GM18873 (cell line): ENCODE data around the gene CCDC7.
"Not testable (repeated sequence)": the region's sequence is repeated elsewhere in the genome, so short reads cannot be mapped to it uniquely, and the experiment has no call there.

Source experiments
- ATAC-seq: cut with Tn5 transposase; IDR thresholded peaks from one replicate; pipeline ENCODE4 v1.9.1; 2021; ENCODE audit warnings: mild to moderate bottlenecking, moderate library complexity, moderate number of reproducible peaks; ENCODE audit not compliant: unreplicated experiment, low FRiP score

The CCDC7 gene

DNA sequence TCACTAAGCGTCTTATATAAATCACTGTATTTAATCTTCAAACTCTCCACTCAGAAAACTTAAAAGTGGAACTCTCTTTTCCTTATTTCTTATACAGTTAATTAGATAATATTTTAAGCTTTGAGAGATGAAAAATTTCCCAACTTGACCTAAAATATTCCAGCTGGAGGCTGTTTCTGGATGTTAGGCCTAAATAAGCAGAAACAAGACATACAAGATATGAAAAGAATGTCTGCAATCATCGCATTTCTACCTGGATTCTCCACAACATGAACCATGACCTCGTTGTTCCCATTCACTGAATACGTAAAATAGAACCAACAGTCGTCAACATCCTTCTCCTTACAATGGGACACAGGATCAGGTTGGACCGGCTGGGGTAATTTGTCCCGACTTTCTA is 464.0 kb downstream of the CCDC7 start:
- ATAC-seq, result not testable (repeated sequence)

DNA sequence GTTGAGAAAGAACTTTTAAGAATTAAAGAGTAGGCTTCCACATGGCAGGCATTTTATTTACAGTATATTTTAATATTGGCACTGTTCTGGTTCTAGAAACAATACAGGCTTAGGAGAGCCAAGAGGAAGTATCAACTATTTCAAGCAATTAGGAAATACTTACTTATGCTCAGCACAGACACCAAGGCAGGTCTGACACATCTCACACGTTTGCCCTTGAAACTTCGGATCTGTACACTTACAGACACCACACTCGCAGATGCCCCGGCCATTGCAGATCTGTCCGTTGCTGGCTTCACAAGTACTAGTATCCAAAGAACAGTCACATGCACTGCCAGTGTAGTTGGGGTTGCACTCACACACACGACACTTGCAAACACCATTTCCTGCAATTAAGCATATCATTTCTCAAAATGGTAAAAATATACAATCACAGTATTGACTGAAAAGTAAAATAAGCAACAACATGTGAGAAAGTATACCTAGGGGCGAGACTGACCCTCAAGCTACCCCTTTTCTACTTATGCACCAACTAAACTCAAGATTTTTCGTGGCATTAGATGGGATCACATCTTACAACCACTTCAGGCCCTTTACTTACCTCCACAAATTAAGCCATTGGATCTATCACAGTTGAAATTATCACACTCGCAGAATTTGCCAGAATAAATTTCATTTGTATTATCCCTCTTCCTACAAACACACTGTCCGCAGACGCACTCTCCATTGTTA is 465.5 kb downstream of the CCDC7 start:
- no peak for ATAC-seq

DNA sequence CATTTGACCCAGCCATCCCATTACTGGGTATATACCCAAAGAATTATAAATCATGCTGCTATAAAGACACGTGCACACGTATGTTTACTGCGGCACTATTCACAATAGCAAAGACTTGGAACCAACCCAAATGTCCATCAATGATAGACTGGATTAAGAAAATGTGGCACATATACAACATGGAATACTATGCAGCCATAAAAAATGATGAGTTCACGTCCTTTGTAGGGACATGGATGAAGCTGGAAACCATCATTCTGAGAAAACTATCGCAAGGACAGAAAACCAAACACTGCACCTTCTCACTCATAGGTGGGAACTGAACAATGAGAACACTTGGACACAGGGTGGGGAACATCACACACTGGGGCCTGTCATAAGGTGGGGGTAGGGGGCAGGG is 471.9 kb downstream of the CCDC7 start:
- not testable (repeated sequence) for ATAC-seq

DNA sequence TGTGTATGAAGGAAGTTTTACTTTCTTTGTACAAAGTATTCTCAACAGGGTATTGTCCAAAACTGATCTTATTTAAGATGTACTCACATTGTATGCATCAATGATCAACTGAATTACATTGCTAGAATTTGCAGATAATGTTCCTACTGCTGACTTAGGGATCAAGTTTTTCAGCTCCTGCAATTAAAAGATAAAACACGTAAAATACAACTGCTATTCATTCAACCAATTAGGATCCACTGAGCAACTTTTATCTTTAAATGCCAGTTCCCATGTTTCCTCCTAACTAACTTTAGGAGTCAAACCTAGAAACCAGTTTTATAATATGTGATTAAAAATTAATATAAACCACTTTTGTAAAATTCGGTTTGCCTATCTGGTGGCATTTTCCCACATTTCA is 476.2 kb downstream of the CCDC7 start:
- no peak for ATAC-seq

GRCh38 chr10:32923134-32923533 is 477.2 kb downstream of the CCDC7 start:
- ATAC-seq, result no peak

- ATAC-seq, result no peak
Observed at GRCh38 chr10:32923849-32924248, 477.9 kb downstream of the CCDC7 start.
